ENCODE measurements around the gene WDR31.
"Not testable (repeated sequence)": the region's sequence is repeated elsewhere in the genome, so short reads cannot be mapped to it uniquely, and the experiment has no call there.

The WDR31 gene

DNA sequence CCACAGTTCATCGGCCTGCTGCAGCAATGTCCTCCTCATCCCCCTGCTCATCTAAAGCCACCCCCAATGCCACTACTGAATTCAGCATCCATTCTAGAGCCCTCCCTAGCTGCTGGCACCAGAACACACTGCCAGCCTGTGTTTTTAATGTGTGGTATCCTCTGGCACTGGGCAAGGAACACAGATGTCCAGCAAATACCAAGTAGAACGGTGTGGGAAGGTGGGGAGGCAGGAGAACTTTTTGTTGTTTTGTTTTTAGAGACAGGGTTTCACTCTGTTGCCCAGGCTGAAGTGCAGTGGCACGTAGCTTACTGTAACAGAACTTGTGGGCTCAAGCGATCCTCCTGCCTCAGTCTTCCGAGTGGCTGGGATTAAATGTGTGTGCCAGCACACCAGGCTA, 32.0 kb upstream of the WDR31 start:
- no peaks in the 10 kb centered on the region for H3K4me1 ChIP-seq (ENCODE audit: insufficient read depth, poor library complexity, severe bottlenecking)
- no peaks in the 10 kb centered on the region for H3K9me3 ChIP-seq (ENCODE audit: severe bottlenecking)
- no peak for DNase-seq (ENCODE audit: low spot score)
- H3K27me3 ChIP-seq (ENCODE audit: insufficient read depth, poor library complexity, severe bottlenecking) = no peaks in the 10 kb centered on the region
- no peak for ATAC-seq (ENCODE audit: low read depth)
- TF ChIP-seq, protein P1, sequence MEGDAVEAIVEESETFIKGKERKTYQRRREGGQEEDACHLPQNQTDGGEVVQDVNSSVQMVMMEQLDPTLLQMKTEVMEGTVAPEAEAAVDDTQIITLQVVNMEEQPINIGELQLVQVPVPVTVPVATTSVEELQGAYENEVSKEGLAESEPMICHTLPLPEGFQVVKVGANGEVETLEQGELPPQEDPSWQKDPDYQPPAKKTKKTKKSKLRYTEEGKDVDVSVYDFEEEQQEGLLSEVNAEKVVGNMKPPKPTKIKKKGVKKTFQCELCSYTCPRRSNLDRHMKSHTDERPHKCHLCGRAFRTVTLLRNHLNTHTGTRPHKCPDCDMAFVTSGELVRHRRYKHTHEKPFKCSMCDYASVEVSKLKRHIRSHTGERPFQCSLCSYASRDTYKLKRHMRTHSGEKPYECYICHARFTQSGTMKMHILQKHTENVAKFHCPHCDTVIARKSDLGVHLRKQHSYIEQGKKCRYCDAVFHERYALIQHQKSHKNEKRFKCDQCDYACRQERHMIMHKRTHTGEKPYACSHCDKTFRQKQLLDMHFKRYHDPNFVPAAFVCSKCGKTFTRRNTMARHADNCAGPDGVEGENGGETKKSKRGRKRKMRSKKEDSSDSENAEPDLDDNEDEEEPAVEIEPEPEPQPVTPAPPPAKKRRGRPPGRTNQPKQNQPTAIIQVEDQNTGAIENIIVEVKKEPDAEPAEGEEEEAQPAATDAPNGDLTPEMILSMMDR (IDR thresholded peaks at IDR 0.05; ENCODE audit: poor library complexity, severe bottlenecking) = no peak
- no peak overlapping the region for H3K4me3 ChIP-seq (ENCODE audit: severe bottlenecking)
- no peaks in the 10 kb centered on the region for H3K36me3 ChIP-seq (ENCODE audit: low read depth)
- H3K27ac ChIP-seq (ENCODE audit: poor library complexity, severe bottlenecking) = no peak overlapping the region

DNA sequence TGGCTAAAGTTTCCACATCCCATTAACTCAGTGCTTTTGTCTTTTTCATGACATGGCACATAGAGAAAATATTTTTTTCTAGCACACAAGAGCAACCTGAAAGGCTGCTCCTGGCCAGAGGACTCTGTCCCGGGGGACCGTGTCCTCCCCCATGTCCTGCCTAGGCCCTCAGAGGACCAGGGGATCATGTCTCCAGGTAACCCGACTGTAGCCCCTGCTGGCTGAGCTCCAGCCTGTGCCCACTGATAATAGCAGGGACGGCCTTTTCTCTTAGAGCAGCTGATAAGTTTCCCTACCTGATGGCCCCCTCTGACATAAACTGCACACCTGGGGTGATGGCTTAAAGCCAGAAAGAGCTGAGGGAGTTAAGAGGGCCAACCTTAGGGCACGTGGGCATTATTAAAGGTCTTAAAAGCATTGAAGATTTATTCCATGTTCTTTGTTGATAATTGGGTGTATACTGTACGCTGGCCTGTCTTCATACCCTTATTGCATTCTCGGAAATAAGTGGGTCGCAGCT, 30.8 kb upstream of the WDR31 start:
- Histone ChIP-seq H3K36me3 (ENCODE audit: low read depth) (no peaks in the 10 kb centered on the region), H3K4me1 (ENCODE audit: insufficient read depth, poor library complexity, severe bottlenecking) (no peaks in the 10 kb centered on the region), H3K27me3 (ENCODE audit: insufficient read depth, poor library complexity, severe bottlenecking) (no peaks in the 10 kb centered on the region), H3K4me3 (ENCODE audit: severe bottlenecking) (no peak overlapping the region), H3K27ac (ENCODE audit: poor library complexity, severe bottlenecking) (no peak overlapping the region), H3K9me3 (ENCODE audit: severe bottlenecking) (no peaks in the 10 kb centered on the region)
- DNase-seq (ENCODE audit: low spot score) (no peak), ATAC-seq (ENCODE audit: low read depth) (no peak)
- TF ChIP-seq, protein P1 (IDR thresholded peaks at IDR 0.05; ENCODE audit: poor library complexity, severe bottlenecking) = no peak

DNA sequence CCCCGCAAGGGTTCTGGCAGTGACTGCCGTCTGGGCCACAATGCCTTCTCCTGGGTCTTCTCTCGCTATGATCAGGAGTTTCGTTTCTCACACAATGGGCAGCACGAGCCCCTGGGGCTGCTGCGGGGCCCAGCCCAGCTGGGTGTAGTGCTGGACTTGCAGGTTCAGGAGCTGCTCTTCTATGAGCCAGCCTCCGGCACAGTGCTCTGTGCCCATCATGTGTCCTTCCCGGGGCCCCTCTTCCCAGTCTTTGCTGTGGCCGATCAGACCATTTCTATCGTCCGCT, 29.7 kb upstream of the WDR31 start:
- no peak overlapping the region for H3K27ac ChIP-seq (ENCODE audit: poor library complexity, severe bottlenecking)
- no peaks in the 10 kb centered on the region for H3K27me3 ChIP-seq (ENCODE audit: insufficient read depth, poor library complexity, severe bottlenecking)
- H3K4me1 ChIP-seq (ENCODE audit: insufficient read depth, poor library complexity, severe bottlenecking) = no peaks in the 10 kb centered on the region
- ATAC-seq (ENCODE audit: low read depth) (no peak), DNase-seq (ENCODE audit: low spot score) (no peak)
- no peak overlapping the region for H3K4me3 ChIP-seq (ENCODE audit: severe bottlenecking)
- H3K36me3 ChIP-seq (ENCODE audit: low read depth) = no peaks in the 10 kb centered on the region
- TF ChIP-seq, protein P1 (IDR thresholded peaks at IDR 0.05; ENCODE audit: poor library complexity, severe bottlenecking) = no peak
- no peaks in the 10 kb centered on the region for H3K9me3 ChIP-seq (ENCODE audit: severe bottlenecking)

DNA sequence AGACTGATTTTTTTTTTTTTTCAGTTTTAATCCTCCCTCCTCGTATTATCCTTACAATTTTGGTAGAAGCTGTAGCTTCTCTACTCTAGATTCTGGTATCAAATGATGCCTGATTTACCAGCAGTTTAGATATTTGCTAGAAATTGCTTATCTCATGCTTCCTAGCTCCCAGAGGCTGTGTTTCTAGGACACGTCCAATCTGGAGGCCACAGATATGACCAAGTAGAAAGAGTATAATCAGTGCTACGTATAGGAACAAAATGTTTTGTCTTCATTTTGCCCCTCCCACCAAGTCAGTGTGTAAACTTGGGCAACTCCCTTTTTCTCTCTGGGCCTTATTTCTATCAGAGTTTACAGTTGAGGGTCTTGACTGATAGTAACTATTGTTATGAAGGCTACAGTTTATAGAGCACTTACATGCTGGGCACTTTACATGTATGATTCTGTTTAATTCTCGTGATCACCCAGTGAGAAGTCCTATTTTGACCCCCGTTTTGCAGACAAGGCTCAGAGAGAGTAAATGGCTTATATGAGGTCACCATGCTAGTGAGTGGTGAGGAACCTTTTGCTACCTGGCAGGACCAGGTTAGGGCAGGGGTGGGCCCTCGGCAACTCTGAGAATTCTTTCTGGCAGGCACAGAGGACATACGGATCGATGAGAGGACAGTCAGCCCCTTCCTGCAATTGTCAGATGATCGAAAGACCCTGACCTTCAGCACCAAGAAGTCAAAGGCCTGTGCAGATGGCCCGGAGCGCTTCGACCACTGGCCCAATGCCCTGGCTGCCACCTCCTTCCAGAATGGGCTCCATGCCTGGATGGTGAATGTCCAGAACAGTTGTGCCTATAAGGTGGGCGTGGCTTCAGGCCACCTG, 29.1 kb upstream of the WDR31 start:
- Histone ChIP-seq H3K27ac (ENCODE audit: poor library complexity, severe bottlenecking) (no peak overlapping the region), H3K4me1 (ENCODE audit: insufficient read depth, poor library complexity, severe bottlenecking) (no peaks in the 10 kb centered on the region), H3K36me3 (ENCODE audit: low read depth) (no peaks in the 10 kb centered on the region), H3K4me3 (ENCODE audit: severe bottlenecking) (no peak overlapping the region), H3K27me3 (ENCODE audit: insufficient read depth, poor library complexity, severe bottlenecking) (no peaks in the 10 kb centered on the region), H3K9me3 (ENCODE audit: severe bottlenecking) (no peaks in the 10 kb centered on the region)
- DNase-seq (ENCODE audit: low spot score) (no peak), ATAC-seq (ENCODE audit: low read depth) (no peak)
- TF ChIP-seq, protein P1 (IDR thresholded peaks at IDR 0.05; ENCODE audit: poor library complexity, severe bottlenecking) = no peak

DNA sequence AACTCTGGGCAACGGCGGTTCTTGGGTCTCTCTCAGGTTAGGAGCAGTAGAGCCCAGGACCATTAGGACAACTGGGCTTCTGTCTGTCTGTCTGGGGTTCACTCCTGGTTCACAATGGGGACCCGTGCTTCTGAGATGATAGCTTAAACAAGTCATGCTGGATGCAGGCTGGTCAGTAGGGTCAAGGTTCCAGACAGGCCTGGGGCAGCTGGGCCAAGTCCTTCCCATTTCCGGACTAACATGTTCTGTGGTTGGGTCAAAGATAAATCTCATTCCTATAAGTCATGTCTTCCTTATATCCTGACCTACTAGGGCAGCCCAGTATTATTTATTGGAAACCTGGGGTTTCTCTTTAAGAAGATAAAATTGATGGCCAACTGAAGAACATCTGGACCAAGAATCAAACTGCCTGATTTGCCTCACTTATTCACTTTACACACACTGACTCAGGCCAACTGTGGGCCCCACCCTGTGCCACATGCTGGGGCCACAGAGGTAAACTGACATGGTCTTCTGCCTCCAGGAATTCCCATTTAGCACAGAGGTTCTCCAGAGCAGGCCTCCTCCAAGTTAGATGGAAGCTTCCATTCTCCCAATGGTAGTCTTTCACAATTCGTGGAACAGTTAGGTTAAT, 28.4 kb upstream of the WDR31 start:
- Histone ChIP-seq H3K4me3 (ENCODE audit: severe bottlenecking) (no peak overlapping the region), H3K27me3 (ENCODE audit: insufficient read depth, poor library complexity, severe bottlenecking) (no peaks in the 10 kb centered on the region), H3K9me3 (ENCODE audit: severe bottlenecking) (no peaks in the 10 kb centered on the region), H3K4me1 (ENCODE audit: insufficient read depth, poor library complexity, severe bottlenecking) (no peaks in the 10 kb centered on the region), H3K36me3 (ENCODE audit: low read depth) (no peaks in the 10 kb centered on the region), H3K27ac (ENCODE audit: poor library complexity, severe bottlenecking) (no peak overlapping the region)
- DNase-seq (ENCODE audit: low spot score) (no peak), ATAC-seq (ENCODE audit: low read depth) (no peak)
- TF ChIP-seq, protein P1 (IDR thresholded peaks at IDR 0.05; ENCODE audit: poor library complexity, severe bottlenecking) = no peak

DNA sequence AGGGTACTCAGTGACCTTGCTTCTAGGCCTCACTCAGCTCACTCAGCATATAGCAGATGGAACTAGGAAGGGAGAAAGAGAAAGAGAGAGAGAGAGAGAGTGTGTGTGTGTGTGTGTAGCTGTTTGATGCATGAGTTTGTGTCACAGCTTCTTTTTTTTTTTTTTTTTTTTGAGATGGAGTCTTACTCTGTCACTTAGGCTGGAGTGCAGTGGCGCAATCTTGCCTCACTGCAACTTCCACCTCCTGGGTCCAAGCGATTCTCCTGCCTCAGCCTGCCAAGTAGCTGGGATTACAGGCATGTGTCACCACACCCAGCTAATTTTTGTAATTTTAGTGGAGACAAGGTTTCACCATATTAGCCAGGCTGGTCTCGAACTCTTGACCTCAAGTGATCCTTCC, 25.6 kb upstream of the WDR31 start:
- H3K27ac ChIP-seq (ENCODE audit: poor library complexity, severe bottlenecking); ATAC-seq (ENCODE audit: low read depth); H3K36me3 ChIP-seq (ENCODE audit: low read depth); H3K27me3 ChIP-seq (ENCODE audit: insufficient read depth, poor library complexity, severe bottlenecking); DNase-seq (ENCODE audit: low spot score); H3K9me3 ChIP-seq (ENCODE audit: severe bottlenecking); H3K4me1 ChIP-seq (ENCODE audit: insufficient read depth, poor library complexity, severe bottlenecking); H3K4me3 ChIP-seq (ENCODE audit: severe bottlenecking): not testable (repeated sequence)

All from RWPE2 (cell line).